ENCODE data around the gene PSMA8.
"Not testable (repeated sequence)": the region's sequence is repeated elsewhere in the genome, so short reads cannot be mapped to it uniquely, and the experiment has no call there.

Gene PSMA8

DNA sequence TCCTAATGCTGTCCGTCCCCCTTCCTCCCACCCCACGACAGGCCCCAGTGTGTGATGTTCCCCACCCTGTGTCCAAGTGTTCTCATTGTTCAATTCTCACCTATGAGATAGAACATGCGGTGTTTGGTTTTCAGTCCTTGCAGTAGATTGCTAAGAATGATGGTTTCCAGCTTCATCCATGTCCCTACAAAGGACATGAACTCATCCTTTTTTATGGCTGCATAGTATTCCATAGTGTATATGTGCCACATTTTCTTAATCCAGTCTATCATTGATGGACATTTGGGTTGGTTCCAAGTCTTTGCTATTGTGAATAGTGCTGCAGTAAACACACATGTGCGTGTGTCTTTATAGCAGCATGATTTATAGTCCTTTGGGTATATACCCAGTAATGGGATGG, 105.0 kb downstream of the PSMA8 start:
- not testable (repeated sequence) for DNase-seq

DNA sequence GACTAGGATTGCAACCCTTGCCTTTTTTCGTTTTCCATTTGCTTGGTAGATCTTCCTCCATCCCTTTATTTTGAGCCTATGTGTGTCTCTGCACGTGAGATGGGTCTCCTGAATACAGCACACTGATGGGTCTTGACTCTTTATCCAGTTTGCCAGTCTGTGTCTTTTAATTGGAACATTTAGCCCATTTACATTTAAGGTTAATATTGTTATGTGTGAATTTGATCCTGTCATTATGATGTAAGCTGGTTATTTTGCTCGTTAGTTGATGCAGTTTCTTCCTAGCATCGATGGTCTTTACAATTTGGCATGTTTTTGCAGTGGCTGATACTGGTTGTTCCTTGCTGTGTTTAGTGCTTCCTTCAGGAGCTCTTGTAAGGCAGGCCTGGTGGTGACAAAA, 108.7 kb downstream of the PSMA8 start:
- not testable (repeated sequence) for DNase-seq

Data from NCI-H2171 (cell line).